ENCODE measurements around the gene MAGI2.

Gene MAGI2

GRCh38 chr7:78350391-78350790 is 1103.1 kb downstream of the MAGI2 start:
- no peak for TF ChIP-seq CTCF (conservative IDR thresholded peaks at IDR 0.05; ENCODE audit: low read length)
- no peak for DNase-seq (ENCODE audit: low read depth)
- no peak overlapping the region for H3K4me3 ChIP-seq (ENCODE audit: low read length)

GRCh38 chr7:78346827-78347226 is 1106.6 kb downstream of the MAGI2 start:
- no peak for TF ChIP-seq CTCF (conservative IDR thresholded peaks at IDR 0.05; ENCODE audit: low read length)
- no peak for DNase-seq (ENCODE audit: low read depth)

DNA sequence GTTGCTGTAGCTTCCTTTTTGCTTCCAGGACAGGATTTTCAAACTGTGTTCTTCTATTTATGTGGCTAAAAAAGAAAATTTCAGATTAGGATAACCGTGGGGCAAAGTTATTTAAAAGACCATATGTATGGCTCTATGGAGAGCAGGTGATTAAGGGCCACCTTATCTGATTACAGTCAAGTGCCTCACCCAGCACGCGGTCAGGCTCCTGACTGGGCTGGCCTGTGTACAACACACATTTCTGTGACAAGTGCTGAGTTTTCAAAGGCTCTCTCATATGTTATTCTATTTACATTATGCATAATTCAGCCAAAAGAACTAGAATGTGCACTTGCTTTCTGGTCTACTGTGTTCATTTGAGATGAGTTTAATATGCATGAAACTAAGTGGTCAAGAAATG is 1107.5 kb downstream of the MAGI2 start:
- no peak overlapping the region for H3K4me3 ChIP-seq (ENCODE audit: low read length)
- no peak for TF ChIP-seq CTCF (conservative IDR thresholded peaks at IDR 0.05; ENCODE audit: low read length)
- no peak for DNase-seq (ENCODE audit: low read depth)

More at GRCh38 chr7:78346827-78347226, 1106.6 kb downstream of the MAGI2 start:
- H3K4me3 ChIP-seq (ENCODE audit: low read length): no peak overlapping the region

DNA sequence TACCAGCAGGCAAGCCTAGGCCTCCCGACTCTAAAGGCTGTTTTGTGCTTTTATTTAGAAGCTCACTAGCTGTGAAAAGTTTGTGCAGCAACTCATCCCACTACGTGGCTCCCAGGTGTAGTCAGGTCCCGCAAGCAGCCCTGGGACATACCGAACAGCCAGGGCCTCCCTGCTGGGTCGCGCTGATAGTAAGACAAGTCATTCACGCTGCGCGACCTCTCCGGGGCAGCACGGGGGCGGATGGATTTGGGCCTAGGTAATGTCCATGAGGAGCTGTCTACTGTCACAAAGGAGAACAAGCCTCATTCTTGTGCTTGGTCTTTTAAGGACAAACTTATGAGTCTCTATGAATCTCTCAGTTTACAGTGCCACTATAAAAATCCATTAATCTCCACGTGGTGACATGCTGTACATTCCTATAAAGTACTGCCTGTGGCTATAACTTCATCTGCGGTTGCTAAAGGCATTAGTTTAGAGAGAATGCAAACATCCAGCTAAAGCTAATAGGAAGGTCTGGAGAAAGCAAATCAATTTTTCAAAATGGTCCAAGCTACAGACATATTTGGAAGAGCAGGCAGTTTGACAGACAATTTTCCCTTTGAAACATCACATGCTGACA is 1108.1 kb downstream of the MAGI2 start:
- DNase-seq (ENCODE audit: low read depth): no peak
- TF ChIP-seq CTCF (conservative IDR thresholded peaks at IDR 0.05; ENCODE audit: low read length): no peak
- no peak overlapping the region for H3K4me3 ChIP-seq (ENCODE audit: low read length)

GRCh38 chr7:78334426-78334825 is 1119.0 kb downstream of the MAGI2 start:
- no peak for DNase-seq (ENCODE audit: low read depth)
- H3K4me3 ChIP-seq (ENCODE audit: low read length): no peak overlapping the region
- TF ChIP-seq CTCF (conservative IDR thresholded peaks at IDR 0.05; ENCODE audit: low read length): no peak

DNA sequence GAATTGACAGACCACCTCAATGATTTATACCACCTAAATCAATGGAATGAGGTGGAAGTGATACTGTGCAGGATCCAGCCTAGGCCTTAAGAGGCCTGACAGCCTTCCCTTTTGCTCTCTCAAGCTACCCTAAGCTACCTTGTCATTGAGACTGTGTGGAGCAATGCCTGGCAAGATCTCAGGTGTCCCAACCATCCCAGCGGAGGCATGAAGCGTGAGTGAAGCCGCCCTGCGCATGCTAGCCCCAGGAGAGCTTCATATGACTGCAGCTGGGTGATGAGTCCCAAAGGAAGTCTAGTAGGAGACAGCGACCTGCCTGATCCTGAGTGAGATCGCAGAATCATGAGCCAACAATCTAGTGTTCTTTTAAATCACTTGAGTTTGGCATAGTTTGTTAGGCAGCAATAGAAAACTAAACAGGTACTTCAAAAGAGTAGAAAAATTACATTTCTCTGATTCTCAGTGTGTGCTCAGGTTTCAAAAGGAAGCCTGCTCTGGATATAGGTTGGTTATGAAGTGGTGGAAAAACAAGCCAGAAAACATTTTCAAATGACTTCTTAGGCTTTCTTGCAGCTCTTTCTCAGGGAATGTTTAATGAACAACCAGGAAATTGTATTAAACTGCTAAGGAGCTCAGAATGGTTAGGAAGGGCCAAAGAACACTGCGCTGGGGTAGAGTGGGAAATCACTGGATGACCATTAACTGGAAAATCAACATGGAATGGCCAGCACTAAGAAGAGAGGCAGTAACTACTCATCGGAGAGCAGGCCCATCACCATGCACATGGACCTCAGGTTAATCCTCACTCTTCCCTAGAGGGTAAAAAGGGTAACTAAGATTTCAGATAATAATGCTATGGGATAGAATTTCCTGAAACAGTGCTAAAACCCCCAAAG is 1119.7 kb downstream of the MAGI2 start:
- no peak for TF ChIP-seq CTCF (conservative IDR thresholded peaks at IDR 0.05; ENCODE audit: low read length)
- no peak overlapping the region for H3K4me3 ChIP-seq (ENCODE audit: low read length)
- no peak for DNase-seq (ENCODE audit: low read depth)
